Measurements from ENCODE around the gene ACOT9. TPM values are rescaled to one million over a fixed set of nuclear protein-coding genes. Genes with fewer than 3 reads are reported as not detected.

The ACOT9 gene
- total and polyA plus RNA-seq, 4 donors = 30.5 to 46.7 (median 45.1) TPM

DNA sequence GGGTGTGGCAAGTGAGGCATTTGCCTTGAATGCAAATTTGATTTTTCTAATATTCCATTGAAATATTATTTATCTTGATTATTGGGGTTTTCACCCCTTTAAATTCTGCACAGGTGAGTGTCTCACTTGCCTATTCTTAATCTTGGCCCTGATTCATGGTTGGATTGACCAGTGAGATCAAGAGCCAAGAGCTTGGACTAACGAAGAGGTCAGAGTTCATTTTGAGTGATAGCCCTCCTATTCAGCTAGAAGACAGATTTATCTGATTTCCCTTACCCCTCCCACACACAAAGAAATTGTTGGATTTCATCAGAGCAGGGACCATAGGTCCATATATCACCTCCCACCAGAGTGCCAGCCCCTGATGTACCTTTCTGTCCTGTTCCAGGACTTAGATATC is 11.6 kb upstream of the ACOT9 start:
- WGBS, 2 donors = 76 to 100% methylated on average over 1 of the region's 1 CpG
- DNase-seq (no peak), ATAC-seq (ENCODE audit: insufficient read depth, low FRiP score) (no peak)
- no peaks in the 10 kb centered on the region for H3K36me3 ChIP-seq (ENCODE audit: control insufficient read depth in 4 of 4, insufficient read depth in 4 of 4, low read length in 4 of 4)
- peaks cover 0 to 1% (median 0%) of the 10 kb centered on the region in 5 donors for H3K4me1 ChIP-seq (ENCODE audit: control insufficient read depth in 5 of 5, insufficient read depth in 5 of 5, low read length in 5 of 5)
- no peak overlapping the region for H3K9ac ChIP-seq (ENCODE audit: insufficient read depth in 1 of 2, low read length in 2 of 2)
- H3K4me3 ChIP-seq = no peak overlapping the region
- H3K9me3 ChIP-seq (ENCODE audit: control insufficient read depth in 4 of 4, insufficient read depth in 3 of 4, low read length in 3 of 4) = peaks cover 0 to 2% (median 0%) of the 10 kb centered on the region in 4 donors
- TF ChIP-seq, protein P1, sequence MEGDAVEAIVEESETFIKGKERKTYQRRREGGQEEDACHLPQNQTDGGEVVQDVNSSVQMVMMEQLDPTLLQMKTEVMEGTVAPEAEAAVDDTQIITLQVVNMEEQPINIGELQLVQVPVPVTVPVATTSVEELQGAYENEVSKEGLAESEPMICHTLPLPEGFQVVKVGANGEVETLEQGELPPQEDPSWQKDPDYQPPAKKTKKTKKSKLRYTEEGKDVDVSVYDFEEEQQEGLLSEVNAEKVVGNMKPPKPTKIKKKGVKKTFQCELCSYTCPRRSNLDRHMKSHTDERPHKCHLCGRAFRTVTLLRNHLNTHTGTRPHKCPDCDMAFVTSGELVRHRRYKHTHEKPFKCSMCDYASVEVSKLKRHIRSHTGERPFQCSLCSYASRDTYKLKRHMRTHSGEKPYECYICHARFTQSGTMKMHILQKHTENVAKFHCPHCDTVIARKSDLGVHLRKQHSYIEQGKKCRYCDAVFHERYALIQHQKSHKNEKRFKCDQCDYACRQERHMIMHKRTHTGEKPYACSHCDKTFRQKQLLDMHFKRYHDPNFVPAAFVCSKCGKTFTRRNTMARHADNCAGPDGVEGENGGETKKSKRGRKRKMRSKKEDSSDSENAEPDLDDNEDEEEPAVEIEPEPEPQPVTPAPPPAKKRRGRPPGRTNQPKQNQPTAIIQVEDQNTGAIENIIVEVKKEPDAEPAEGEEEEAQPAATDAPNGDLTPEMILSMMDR (IDR thresholded peaks at IDR 0.05; ENCODE audit: control extremely low read depth, extremely low read depth) = no peak
- no peaks in the 10 kb centered on the region for H3K27me3 ChIP-seq (ENCODE audit: control insufficient read depth in 3 of 3, insufficient read depth in 3 of 3, low read length in 2 of 3)
- no peak overlapping the region for H3K27ac ChIP-seq (ENCODE audit: low read depth in 1 of 2, low read length in 1 of 2)

DNA sequence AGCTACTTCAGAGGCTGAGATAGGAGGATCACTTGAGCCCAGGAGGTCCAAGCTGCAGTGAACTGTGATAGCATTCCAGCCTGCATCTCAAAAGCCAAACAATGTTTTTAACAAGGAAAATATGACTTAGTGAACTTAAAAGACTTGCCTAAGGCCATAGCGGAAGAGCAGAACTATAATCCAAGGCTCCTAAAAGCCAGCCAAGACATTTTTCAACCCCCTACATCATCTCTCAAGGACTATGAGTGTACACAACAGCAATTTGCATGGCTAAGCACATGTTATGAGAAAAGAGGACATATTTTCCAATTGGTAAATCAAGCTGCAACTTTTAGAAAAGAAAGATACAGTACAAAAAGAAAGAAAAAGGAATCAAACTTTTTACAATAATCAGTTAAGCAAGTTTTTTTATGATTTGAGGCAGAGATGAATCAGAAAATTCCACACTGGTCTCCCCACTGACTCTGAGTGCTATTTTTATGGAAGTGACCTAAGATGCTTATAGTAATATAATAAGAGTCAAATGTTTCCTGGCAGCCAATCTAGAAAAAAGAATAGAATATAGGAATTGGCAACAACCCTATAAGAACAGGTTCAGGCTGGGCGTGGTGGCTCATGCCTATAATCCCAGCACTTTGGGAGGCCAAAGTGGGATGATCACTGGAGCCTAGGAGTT is 9.8 kb upstream of the ACOT9 start:
- Histone ChIP-seq H3K27ac (ENCODE audit: low read depth in 1 of 2, low read length in 1 of 2) (no peak overlapping the region), H3K36me3 (ENCODE audit: control insufficient read depth in 4 of 4, insufficient read depth in 4 of 4, low read length in 4 of 4) (no peaks in the 10 kb centered on the region), H3K4me3 (no peak overlapping the region), H3K27me3 (ENCODE audit: control insufficient read depth in 3 of 3, insufficient read depth in 3 of 3, low read length in 2 of 3) (no peaks in the 10 kb centered on the region), H3K9me3 (ENCODE audit: control insufficient read depth in 4 of 4, insufficient read depth in 3 of 4, low read length in 3 of 4) (peaks cover 0 to 2% (median 0%) of the 10 kb centered on the region in 4 donors), H3K4me1 (ENCODE audit: control insufficient read depth in 5 of 5, insufficient read depth in 5 of 5, low read length in 5 of 5) (peaks cover 0 to 1% (median 0%) of the 10 kb centered on the region in 5 donors), H3K9ac (ENCODE audit: insufficient read depth in 1 of 2, low read length in 2 of 2) (no peak overlapping the region)
- TF ChIP-seq, protein P1 (IDR thresholded peaks at IDR 0.05; ENCODE audit: control extremely low read depth, extremely low read depth) = no peak
- DNase-seq = no peak
- WGBS, 2 donors = 66 to 73% methylated on average over 2 of the region's 2 CpGs
- ATAC-seq (ENCODE audit: insufficient read depth, low FRiP score) = no peak

DNA sequence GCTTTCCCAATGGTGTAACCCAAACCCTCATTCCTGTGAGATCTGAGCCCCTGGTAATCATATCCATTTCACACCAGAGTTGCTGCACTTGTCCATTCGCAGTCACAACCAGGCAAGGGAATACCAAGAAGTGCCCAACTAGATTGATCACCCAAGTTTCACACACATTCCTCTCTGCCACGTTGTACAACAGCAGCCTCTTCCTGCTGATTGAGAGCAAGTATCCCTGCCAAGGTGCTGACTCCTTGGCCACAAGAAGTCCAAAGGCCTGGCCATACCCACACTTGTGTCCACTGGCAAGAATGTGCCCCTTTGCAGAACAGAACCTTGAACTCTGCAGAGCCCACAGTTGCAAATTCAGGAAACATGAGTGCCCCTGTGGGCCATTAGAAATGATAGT is 6.5 kb upstream of the ACOT9 start:
- Histone ChIP-seq H3K27ac (ENCODE audit: low read depth in 1 of 2, low read length in 1 of 2) (no peak overlapping the region), H3K36me3 (ENCODE audit: control insufficient read depth in 4 of 4, insufficient read depth in 4 of 4, low read length in 4 of 4) (no peaks in the 10 kb centered on the region), H3K9ac (ENCODE audit: insufficient read depth in 1 of 2, low read length in 2 of 2) (no peak overlapping the region), H3K4me3 (no peak overlapping the region), H3K9me3 (ENCODE audit: control insufficient read depth in 4 of 4, insufficient read depth in 3 of 4, low read length in 3 of 4) (peaks cover 0 to 2% (median 0%) of the 10 kb centered on the region in 4 donors), H3K4me1 (ENCODE audit: control insufficient read depth in 5 of 5, insufficient read depth in 5 of 5, low read length in 5 of 5) (peaks cover 0 to 3% (median 0%) of the 10 kb centered on the region in 5 donors), H3K27me3 (ENCODE audit: control insufficient read depth in 3 of 3, insufficient read depth in 3 of 3, low read length in 2 of 3) (peaks cover 0 to 4% (median 0%) of the 10 kb centered on the region in 3 donors)
- 65 to 70% methylated on average over 2 of the region's 2 CpGs for WGBS, 2 donors
- TF ChIP-seq, protein P1 (IDR thresholded peaks at IDR 0.05; ENCODE audit: control extremely low read depth, extremely low read depth) = no peak
- DNase-seq = no peak
- no peak for ATAC-seq (ENCODE audit: insufficient read depth, low FRiP score)

Measured in lung (tissue), 12 donors.